Endodermal cell (in vitro differentiated cells): ENCODE data around the gene SEMA3A. TPM values are rescaled to one million over a fixed set of nuclear protein-coding genes. Genes with fewer than 3 reads are reported as not detected.

ENCODE experiments used
- DNase-seq: peaks from one replicate; pipeline ENCODE4 v3.0.0-alpha.2; 2017
- H3K27ac ChIP-seq: 2 replicates; pipeline ENCODE4 v1.5.1; 2013; ENCODE audit warnings: mild to moderate bottlenecking, low read depth, low read length, moderate library complexity
- H3K27me3 ChIP-seq: 2 replicates; pipeline ENCODE4 v1.6.1; 2013; ENCODE audit warnings: mild to moderate bottlenecking, low read length, moderate library complexity; ENCODE audit not compliant: insufficient read depth, control insufficient read depth, poor library complexity, severe bottlenecking
- H3K36me3 ChIP-seq: 2 replicates; pipeline ENCODE4 v1.7.0; 2013; ENCODE audit warnings: mild to moderate bottlenecking, low read length, moderate library complexity; ENCODE audit not compliant: control insufficient read depth, insufficient read depth
- H3K4me1 ChIP-seq: one replicate; pipeline ENCODE4 v1.7.0; 2013; ENCODE audit warnings: low read length; ENCODE audit not compliant: control insufficient read depth, insufficient read depth
- H3K4me3 ChIP-seq: 2 replicates; pipeline ENCODE4 v1.5.1; 2013; ENCODE audit warnings: mild to moderate bottlenecking, low read length, moderate library complexity
- H3K9ac ChIP-seq: 2 replicates; pipeline ENCODE4 v1.6.1; 2013; ENCODE audit warnings: mild to moderate bottlenecking, low read length, moderate library complexity; ENCODE audit not compliant: poor library complexity, severe bottlenecking; ENCODE audit errors: extremely low read depth
- H3K9me3 ChIP-seq: 2 replicates; pipeline ENCODE4 v1.6.1; 2013; ENCODE audit warnings: mild to moderate bottlenecking, low read length, moderate library complexity; ENCODE audit not compliant: control insufficient read depth
- H3K27ac Mint-ChIP-seq: 2 replicates; pipeline ENCODE4 v1.8.0; 2020; ENCODE audit warnings: mixed read lengths
- H3K27me3 Mint-ChIP-seq: 2 replicates; pipeline ENCODE4 v1.8.0; 2021; ENCODE audit warnings: mild to moderate bottlenecking, mixed read lengths; ENCODE audit not compliant: insufficient read depth
- H3K36me3 Mint-ChIP-seq: 2 replicates; pipeline ENCODE4 v1.8.0; 2020; ENCODE audit warnings: low read depth, mixed read lengths
- H3K4me1 Mint-ChIP-seq: 2 replicates; pipeline ENCODE4 v1.8.0; 2020; ENCODE audit warnings: mixed read lengths
- H3K4me3 Mint-ChIP-seq: 2 replicates; pipeline ENCODE4 v1.8.0; 2020; ENCODE audit warnings: mild to moderate bottlenecking, moderate library complexity, mixed read lengths
- H3K9me3 Mint-ChIP-seq: 2 replicates; pipeline ENCODE4 v1.8.0; 2020; ENCODE audit warnings: mild to moderate bottlenecking, mixed read lengths
- WGBS, 2 experiments: methylation state at CpG; one replicate each; pipeline versions ENCODE4 v1.1.5 to v1.1.7; 2013; ENCODE audit warnings: missing lambda C conversion rate in 2 of 2, mixed read lengths in 1 of 2; ENCODE audit not compliant: insufficient coverage in 1 of 2, insufficient read length in 1 of 2; 5-methylcytosine and 5-hydroxymethylcytosine counted together
- total RNA-seq, 2 donors: library from RNA; stranded (reverse); fragmentation: NEBNext Ultra II Directional in 1 of 2; extraction: Animal tissue kit (Norgen Biotek cat#: 25700) in 1 of 2; gene quantifications; 2 replicates in 1 of 2; 3 replicates in 1 of 2; pipeline ENCODE4 v1.2.1, GENCODE V29; 2021
- TF ChIP-seq, protein P1 (sequence below): fragments of 200-600 bp; sonication (generic); conservative IDR thresholded peaks from 2 replicates; pipeline ENCODE4 v1.5.0; 2021; ENCODE audit warnings: antibody characterized with exemption, mild to moderate bottlenecking

Gene SEMA3A
- total RNA-seq, 2 donors from 2014 or later = 43.5 to 72.8 TPM

DNA sequence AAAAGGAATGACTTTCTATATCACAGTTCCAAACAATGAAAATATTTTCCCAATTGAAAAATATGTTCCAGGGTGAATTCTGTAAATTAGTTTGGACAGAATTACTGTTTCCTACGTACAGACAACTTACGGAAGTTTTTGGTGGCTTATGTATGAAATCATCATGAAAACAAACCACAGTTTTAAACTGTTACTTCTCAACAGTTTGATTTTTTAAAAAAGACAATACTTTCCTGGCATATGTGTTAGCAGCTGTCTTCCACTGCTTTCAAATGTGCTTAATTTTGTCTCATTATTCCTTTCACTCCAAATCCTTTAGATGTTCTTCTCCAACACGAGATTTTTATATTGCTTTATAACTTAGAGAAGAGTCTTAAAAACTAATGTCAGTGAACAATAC, 56.2 kb downstream of the SEMA3A start:
- H3K36me3 ChIP-seq = peaks cover 21% of the 10 kb centered on the region
- no peaks in the 10 kb centered on the region for H3K4me1 ChIP-seq
- Mint-ChIP-seq H3K4me1 (peaks cover 11% of the 10 kb centered on the region), H3K27ac (no peak overlapping the region), H3K4me3 (no peak overlapping the region), H3K36me3 (peaks cover 39% of the 10 kb centered on the region), H3K27me3 (no peaks in the 10 kb centered on the region), H3K9me3 (peaks cover 8% of the 10 kb centered on the region)
- TF ChIP-seq, protein P1, sequence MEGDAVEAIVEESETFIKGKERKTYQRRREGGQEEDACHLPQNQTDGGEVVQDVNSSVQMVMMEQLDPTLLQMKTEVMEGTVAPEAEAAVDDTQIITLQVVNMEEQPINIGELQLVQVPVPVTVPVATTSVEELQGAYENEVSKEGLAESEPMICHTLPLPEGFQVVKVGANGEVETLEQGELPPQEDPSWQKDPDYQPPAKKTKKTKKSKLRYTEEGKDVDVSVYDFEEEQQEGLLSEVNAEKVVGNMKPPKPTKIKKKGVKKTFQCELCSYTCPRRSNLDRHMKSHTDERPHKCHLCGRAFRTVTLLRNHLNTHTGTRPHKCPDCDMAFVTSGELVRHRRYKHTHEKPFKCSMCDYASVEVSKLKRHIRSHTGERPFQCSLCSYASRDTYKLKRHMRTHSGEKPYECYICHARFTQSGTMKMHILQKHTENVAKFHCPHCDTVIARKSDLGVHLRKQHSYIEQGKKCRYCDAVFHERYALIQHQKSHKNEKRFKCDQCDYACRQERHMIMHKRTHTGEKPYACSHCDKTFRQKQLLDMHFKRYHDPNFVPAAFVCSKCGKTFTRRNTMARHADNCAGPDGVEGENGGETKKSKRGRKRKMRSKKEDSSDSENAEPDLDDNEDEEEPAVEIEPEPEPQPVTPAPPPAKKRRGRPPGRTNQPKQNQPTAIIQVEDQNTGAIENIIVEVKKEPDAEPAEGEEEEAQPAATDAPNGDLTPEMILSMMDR = no peak
- H3K9ac ChIP-seq = no peak overlapping the region
- no peak for DNase-seq
- peaks cover 5% of the 10 kb centered on the region for H3K9me3 ChIP-seq
- H3K27ac ChIP-seq = no peak overlapping the region
- 100% methylated on average over 2 of the region's 3 CpGs; no CpG with 5 or more reads in 1 of the 2 experiments for whole genome bisulfite sequencing, 2 experiments
- H3K4me3 ChIP-seq = no peak overlapping the region
- H3K27me3 ChIP-seq = no peaks in the 10 kb centered on the region

DNA sequence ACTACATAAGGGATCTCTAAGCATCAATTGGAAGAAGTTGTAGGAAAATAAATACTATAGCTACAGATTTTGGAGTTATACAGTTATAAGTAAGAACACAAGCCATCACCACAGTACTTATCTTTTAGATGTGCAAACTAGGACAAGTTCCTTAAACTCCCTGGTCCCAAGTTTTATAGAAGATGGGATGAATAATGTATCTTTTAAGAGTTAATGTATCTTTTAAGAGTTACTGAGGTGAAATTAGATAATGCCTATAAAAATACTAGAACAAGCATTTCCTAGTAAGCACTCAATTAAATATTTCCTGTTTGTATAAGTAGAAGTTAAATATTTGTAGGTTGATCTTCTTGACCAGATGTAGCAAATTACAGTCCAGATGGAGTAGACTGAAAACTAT, 56.8 kb downstream of the SEMA3A start:
- Histone ChIP-seq H3K9ac (no peak overlapping the region), H3K27ac (no peak overlapping the region), H3K4me1 (no peaks in the 10 kb centered on the region), H3K4me3 (no peak overlapping the region), H3K9me3 (peaks cover 5% of the 10 kb centered on the region), H3K36me3 (peaks cover 27% of the 10 kb centered on the region), H3K27me3 (no peaks in the 10 kb centered on the region)
- H3K27me3 Mint-ChIP-seq = no peaks in the 10 kb centered on the region
- peaks cover 40% of the 10 kb centered on the region for H3K36me3 Mint-ChIP-seq
- peaks cover 8% of the 10 kb centered on the region for H3K9me3 Mint-ChIP-seq
- no peak overlapping the region for H3K27ac Mint-ChIP-seq
- TF ChIP-seq, protein P1 = no peak
- DNase-seq = no peak
- H3K4me1 Mint-ChIP-seq = peaks cover 9% of the 10 kb centered on the region
- no peak overlapping the region for H3K4me3 Mint-ChIP-seq

DNA sequence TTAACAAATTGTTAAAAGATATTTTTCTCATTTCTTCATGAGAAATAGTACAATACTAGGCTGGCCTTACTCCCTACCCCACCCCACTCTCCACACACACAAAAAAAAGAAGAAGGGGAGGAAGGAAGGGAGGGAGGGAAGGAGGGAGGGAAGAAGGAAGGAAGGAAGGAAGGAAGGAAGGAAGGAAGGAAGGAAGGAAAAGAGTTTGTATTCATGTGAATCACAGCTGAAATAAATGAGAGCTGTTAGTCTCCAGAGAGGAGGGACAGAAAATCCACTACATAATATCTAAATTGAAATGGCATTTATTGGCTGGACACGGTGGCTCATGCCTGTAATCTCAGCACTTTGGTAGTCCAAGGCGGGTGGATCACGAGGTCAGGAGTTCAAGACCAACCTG, 57.8 kb downstream of the SEMA3A start:
- no peak overlapping the region for H3K27ac Mint-ChIP-seq
- TF ChIP-seq, protein P1 = no peak
- Histone ChIP-seq H3K4me1 (no peaks in the 10 kb centered on the region), H3K27ac (no peak overlapping the region), H3K9me3 (peaks cover 5% of the 10 kb centered on the region), H3K36me3 (peaks cover 28% of the 10 kb centered on the region), H3K9ac (no peak overlapping the region), H3K27me3 (no peaks in the 10 kb centered on the region), H3K4me3 (no peak overlapping the region)
- no peak overlapping the region for H3K4me3 Mint-ChIP-seq
- whole genome bisulfite sequencing, 2 experiments = 96% methylated on average over 3 of the region's 3 CpGs; no CpG with 5 or more reads in 1 of the 2 experiments
- DNase-seq = no peak
- H3K9me3 Mint-ChIP-seq = peaks cover 6% of the 10 kb centered on the region
- H3K4me1 Mint-ChIP-seq = peaks cover 6% of the 10 kb centered on the region
- no peaks in the 10 kb centered on the region for H3K27me3 Mint-ChIP-seq
- H3K36me3 Mint-ChIP-seq = peaks cover 32% of the 10 kb centered on the region
